Common myeloid progenitor, CD34-positive (primary cell): ENCODE data around the gene CSNK1D.

ENCODE experiments used
- CTCF ChIA-PET: fragments of 350-600 bp; sonication (Branson Sonifier 250); formaldehyde crosslinking; loops from one replicate; lab custom pipeline; 2021; ENCODE audit warnings: antibody characterized with exemption; lab: Charles Lee
- POLR2A ChIA-PET: fragments of 350-600 bp; sonication (Branson Sonifier 250); formaldehyde crosslinking; loops from one replicate; lab custom pipeline; 2021; ENCODE audit warnings: antibody characterized with exemption; lab: Charles Lee
- DNase-seq, 3 donors: peaks; one replicate each; pipeline versions ENCODE4 v3.0.0 to v3.0.0-alpha.2; 2013
- H3K27ac ChIP-seq, 2 experiments: 1 replicate in 1 of 2; 2 replicates in 1 of 2; pipeline ENCODE4 v1.7.0; 2013; ENCODE audit warnings: inconsistent platforms in 2 of 2, low read length in 2 of 2, mild to moderate bottlenecking in 2 of 2, low read depth in 1 of 2, moderate library complexity in 1 of 2; ENCODE audit not compliant: severe bottlenecking in 2 of 2, insufficient read depth in 1 of 2, poor library complexity in 1 of 2
- H3K27me3 ChIP-seq, 5 experiments: replicated peaks in 2 of 5; 1 replicate in 3 of 5; 2 replicates in 2 of 5; pipeline versions ENCODE4 v1.6.1 to v1.7.0; 2013; ENCODE audit warnings: low read length in 4 of 5, mild to moderate bottlenecking in 2 of 5, moderate library complexity in 2 of 5, inconsistent platforms in 1 of 5; ENCODE audit not compliant: insufficient read depth in 5 of 5, control insufficient read depth in 4 of 5
- H3K36me3 ChIP-seq, 4 experiments: 1 replicate in 2 of 4; 2 replicates in 2 of 4; pipeline versions ENCODE4 v1.6.1 to v1.7.0; 2013; ENCODE audit warnings: low read length in 3 of 4, control low read depth in 1 of 4, mild to moderate bottlenecking in 1 of 4; ENCODE audit not compliant: control insufficient read depth in 4 of 4, insufficient read depth in 4 of 4
- H3K4me1 ChIP-seq, 4 experiments: 1 replicate in 3 of 4; 2 replicates in 1 of 4; pipeline versions ENCODE4 v1.6.1 to v1.7.1; 2013; ENCODE audit warnings: low read length in 3 of 4, mild to moderate bottlenecking in 3 of 4, control low read depth in 1 of 4, inconsistent platforms in 1 of 4, moderate library complexity in 1 of 4; ENCODE audit not compliant: control insufficient read depth in 4 of 4, insufficient read depth in 4 of 4; ENCODE audit errors: control extremely low read depth in 1 of 4
- H3K4me3 ChIP-seq, 7 experiments: 1 replicate in 4 of 7; 2 replicates in 3 of 7; pipeline versions ENCODE4 v1.5.1 to v1.7.0; 2013; ENCODE audit warnings: mild to moderate bottlenecking in 7 of 7, low read length in 6 of 7, moderate library complexity in 6 of 7, inconsistent platforms in 2 of 7, low read depth in 2 of 7, control low read depth in 1 of 7; ENCODE audit not compliant: insufficient read depth in 4 of 7, control insufficient read depth in 1 of 7; ENCODE audit errors: extremely low read depth in 1 of 7
- H3K9me3 ChIP-seq, 5 experiments: 1 replicate in 4 of 5; 2 replicates in 1 of 5; pipeline versions ENCODE4 v1.6.1 to v1.7.1; 2013; ENCODE audit warnings: low read length in 4 of 5, mild to moderate bottlenecking in 2 of 5, inconsistent platforms in 1 of 5, low read depth in 1 of 5, moderate library complexity in 1 of 5; ENCODE audit not compliant: control insufficient read depth in 4 of 5, insufficient read depth in 2 of 5; ENCODE audit errors: control extremely low read depth in 1 of 5
- whole genome bisulfite sequencing: methylation state at CpG from one replicate; pipeline ENCODE4 v1.1.5; 2013; ENCODE audit not compliant: insufficient coverage; 5-methylcytosine and 5-hydroxymethylcytosine counted together

Gene CSNK1D

DNA sequence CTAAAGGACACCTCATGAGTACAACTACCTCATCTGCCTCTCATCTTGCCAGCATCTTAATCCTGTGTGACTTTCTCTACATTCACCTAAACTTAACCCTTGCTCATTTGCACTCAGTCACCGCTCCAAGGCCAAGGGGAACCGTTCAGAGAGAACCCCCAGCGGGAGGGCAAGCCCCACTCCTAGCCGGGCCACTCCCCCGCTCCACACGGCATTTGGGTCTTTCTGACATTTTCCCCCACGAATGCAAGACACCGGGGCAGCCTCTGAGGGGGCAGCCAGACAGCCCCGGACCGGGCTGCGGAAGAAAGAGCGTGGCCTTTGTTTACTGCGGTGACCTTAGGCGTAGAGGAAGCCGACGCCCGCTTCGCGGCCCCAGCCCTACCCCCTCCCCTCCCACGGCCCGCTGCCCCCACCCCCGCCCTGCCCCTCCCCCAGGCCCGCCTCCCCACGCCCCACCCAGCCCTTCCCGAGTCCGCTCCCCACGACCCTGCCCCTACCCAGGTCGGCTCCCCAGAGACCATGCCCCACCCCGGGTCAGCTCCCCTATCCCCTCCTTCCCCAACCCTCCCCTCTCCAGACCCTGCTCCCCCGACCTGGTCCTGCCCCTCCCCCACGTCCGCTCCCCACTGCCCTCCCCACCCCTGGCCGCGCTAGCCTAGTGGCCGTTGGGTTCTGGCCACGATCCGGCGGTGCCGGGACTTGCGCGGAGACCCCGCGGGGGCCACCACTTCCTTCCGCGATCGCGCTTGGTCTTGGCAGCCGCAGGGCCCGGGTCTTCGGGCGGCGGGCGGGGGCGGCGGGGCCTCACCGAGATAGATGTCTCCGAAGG is 789 bp downstream of the CSNK1D start:
- under 1% methylated on average over 32 of the region's 57 CpGs for WGBS
- CTCF ChIA-PET, result interaction anchor here (1.0 to 1.9 kb wide), 2 partner anchors 10 to 28 kb away, joined by 4 to 5 read pairs; no protein-coding TSS in a partner anchor
- Histone ChIP-seq H3K36me3 (peaks cover 4 to 39% (median 29%) of the 10 kb centered on the region in 4 experiments), H3K9me3 (no peaks in the 10 kb centered on the region), H3K4me3 (peak overlapping the region; percentile 45 to 87 (median 74)), H3K27ac (peak overlapping the region; percentile 89 to 96), H3K27me3 (no peaks in the 10 kb centered on the region), H3K4me1 (peaks cover 6 to 27% (median 19%) of the 10 kb centered on the region in 4 experiments)
- peak; percentile 18 to 55 (median 45) for DNase-seq
- POLR2A ChIA-PET, result interaction anchor here (0.9 to 3.4 kb wide), 3 partner anchors 9 to 26 kb away, joined by 3 to 29 read pairs (median 20); no protein-coding TSS in a partner anchor

DNA sequence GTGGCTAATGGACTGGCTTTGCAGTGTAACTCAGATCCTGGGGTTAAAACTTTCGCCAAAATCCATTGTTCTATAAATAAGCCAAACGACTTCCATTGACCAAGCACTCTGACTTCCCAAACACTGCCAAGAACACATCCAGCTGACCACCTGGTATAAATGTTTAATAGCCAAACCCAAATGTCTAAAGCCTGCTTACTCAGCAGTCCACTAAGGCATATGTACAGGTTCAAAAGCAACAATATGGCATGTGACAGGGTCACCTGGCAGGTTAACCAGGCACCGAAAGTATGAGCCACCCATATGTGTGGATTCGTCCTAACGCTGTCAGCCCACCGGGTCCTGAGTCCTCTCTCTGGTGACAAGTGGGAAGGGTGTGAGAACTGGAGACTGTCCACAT is 2.1 kb downstream of the CSNK1D start:
- Histone ChIP-seq H3K9me3 (no peaks in the 10 kb centered on the region), H3K36me3 (peaks cover 4 to 48% (median 32%) of the 10 kb centered on the region in 4 experiments), H3K27me3 (no peaks in the 10 kb centered on the region), H3K4me3 (peak overlapping the region in 1 of 7 experiments; percentile 19), H3K4me1 (peaks cover 6 to 30% (median 22%) of the 10 kb centered on the region in 4 experiments), H3K27ac (peak overlapping the region in 1 of 2 experiments; percentile 87)
- ChIA-PET POLR2A (interaction anchor here (0.6 to 3.4 kb wide), 3 partner anchors 23 to 54 kb away, joined by 3 to 29 read pairs (median 3); no protein-coding TSS in a partner anchor), CTCF (interaction anchor here (0.9 to 2.0 kb wide), 3 partner anchors 35 to 51 kb away, joined by 3 to 4 read pairs (median 3); no protein-coding TSS in a partner anchor)
- DNase-seq, result no peak
- 96% methylated on average over 6 of the region's 6 CpGs for WGBS

DNA sequence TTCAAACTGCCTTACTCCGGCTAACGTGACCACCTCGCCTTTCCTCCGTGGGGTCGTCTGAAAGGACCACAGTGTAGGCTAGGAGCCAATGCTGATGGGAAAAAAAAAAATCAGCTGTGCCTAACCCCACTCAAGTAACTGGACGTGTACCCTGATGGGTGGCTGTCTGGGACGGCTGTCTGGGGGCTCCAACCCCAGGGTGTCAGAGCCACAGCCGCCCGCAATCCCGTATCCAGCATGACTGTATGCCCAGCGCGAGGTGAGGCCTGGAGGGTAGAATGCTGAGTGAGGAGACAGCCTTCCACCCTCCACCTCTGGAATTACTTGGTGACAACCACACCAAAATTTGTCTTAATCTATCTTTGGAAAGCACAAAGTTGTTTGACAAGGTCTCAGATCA is 2.8 kb downstream of the CSNK1D start:
- ChIA-PET POLR2A (interaction anchor here (0.8 to 1.9 kb wide), 2 partner anchors 23 to 27 kb away, joined by 3 to 15 read pairs; no protein-coding TSS in a partner anchor), CTCF (interaction anchor here (1.3 to 2.0 kb wide), 2 partner anchors 34 to 43 kb away, joined by 3 to 4 read pairs; no protein-coding TSS in a partner anchor)
- Histone ChIP-seq H3K36me3 (peaks cover 7 to 55% (median 38%) of the 10 kb centered on the region in 4 experiments), H3K4me1 (peaks cover 6 to 30% (median 22%) of the 10 kb centered on the region in 4 experiments), H3K27ac (peak overlapping the region in 1 of 2 experiments; percentile 37), H3K27me3 (no peaks in the 10 kb centered on the region), H3K9me3 (no peaks in the 10 kb centered on the region), H3K4me3 (no peak overlapping the region)
- 88% methylated on average over 7 of the region's 12 CpGs for WGBS
- no peak for DNase-seq

DNA sequence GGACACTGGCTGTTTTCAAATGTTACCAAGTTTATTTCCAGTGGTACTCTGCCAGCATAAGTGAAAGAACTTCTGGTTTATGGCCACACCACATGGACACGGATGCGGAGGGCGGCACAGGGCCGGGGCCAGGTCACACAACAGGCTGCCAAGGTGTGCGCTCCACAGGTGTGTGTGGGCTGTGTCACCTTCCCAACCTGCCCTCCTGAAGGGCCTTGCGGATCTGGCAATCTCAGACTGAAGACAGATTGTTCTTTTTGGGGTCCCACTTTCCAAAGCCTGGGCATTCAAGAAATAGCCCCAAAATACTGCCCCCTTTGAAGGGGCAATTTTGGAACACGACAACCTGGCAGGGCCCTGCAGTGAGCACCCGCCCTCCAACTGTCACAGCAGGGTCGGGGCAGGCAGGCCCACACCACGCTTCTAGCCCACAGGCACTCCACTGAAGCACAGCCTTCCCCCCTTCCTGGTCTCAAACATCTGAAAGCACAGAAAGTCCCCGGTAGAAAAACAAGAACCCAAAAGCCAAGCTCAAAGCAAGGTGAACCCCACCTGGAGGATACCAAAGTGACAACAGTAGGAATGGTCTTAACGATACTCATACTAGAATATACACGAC is 3.5 kb downstream of the CSNK1D start:
- ChIA-PET CTCF (interaction anchor here (1.8 to 2.0 kb wide), 2 partner anchors 29 to 34 kb away, joined by 4 to 5 read pairs; no protein-coding TSS in a partner anchor), POLR2A (interaction anchor here (0.9 to 1.9 kb wide), 4 partner anchors 23 to 45 kb away, joined by 3 to 15 read pairs (median 4); no protein-coding TSS in a partner anchor)
- H3K36me3 ChIP-seq, result peaks cover 11 to 62% (median 44%) of the 10 kb centered on the region in 4 experiments
- DNase-seq, result no peak
- peaks cover 6 to 30% (median 22%) of the 10 kb centered on the region in 4 experiments for H3K4me1 ChIP-seq
- H3K9me3 ChIP-seq, result no peaks in the 10 kb centered on the region
- 94% methylated on average over 13 of the region's 13 CpGs for WGBS
- H3K27me3 ChIP-seq, result no peaks in the 10 kb centered on the region
- no peak overlapping the region for H3K4me3 ChIP-seq
- peak overlapping the region in 1 of 2 experiments; percentile 37 for H3K27ac ChIP-seq

DNA sequence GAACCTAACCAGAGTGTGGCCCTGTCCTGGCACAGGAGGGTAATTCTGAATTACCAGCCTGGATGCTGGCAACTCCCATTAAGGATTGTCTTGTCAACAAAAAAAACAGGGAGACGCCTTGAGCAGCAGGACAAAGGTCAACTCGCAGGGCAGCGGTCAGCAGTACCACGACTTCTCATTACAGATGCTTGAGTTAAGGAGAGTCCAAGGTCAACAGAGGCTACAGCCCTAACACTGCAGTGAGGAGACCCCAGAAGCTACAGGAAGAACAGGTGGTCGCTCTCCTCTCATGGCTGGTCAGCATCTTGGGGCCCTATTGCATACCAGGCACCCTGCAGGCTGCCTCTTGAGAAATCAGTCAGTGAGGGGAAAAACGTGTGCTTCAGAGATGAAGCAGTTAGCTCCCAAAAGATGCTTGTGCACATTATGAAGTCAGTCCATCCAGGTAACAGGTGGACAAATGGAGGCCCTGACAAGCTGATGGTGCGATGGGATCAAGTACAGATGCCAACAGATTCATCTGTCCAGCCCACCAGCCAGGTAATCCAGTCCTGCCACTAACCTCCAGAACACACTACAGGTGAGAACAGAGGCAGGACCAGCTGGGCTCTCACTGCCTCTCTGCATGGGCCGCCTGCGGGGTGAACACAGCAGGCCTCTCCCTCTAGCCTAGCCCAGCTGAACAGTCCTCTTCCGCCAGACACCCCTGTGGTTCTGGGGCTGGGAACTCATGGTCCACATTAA is 4.2 kb downstream of the CSNK1D start:
- Histone ChIP-seq H3K27ac (peak overlapping the region in 1 of 2 experiments; percentile 1), H3K4me1 (peaks cover 6 to 30% (median 22%) of the 10 kb centered on the region in 4 experiments)

More for the DNA sequence above, 4.2 kb downstream of the CSNK1D start:
- H3K36me3 ChIP-seq, result peaks cover 11 to 68% (median 48%) of the 10 kb centered on the region in 4 experiments
- ChIA-PET CTCF (interaction anchor here (1.6 to 1.8 kb wide), 2 partner anchors 28 to 33 kb away, joined by 4 to 5 read pairs; no protein-coding TSS in a partner anchor), POLR2A (interaction anchor here (0.9 to 1.9 kb wide), 4 partner anchors 23 to 46 kb away, joined by 3 to 15 read pairs (median 4); no protein-coding TSS in a partner anchor)
- H3K9me3 ChIP-seq, result no peaks in the 10 kb centered on the region
- no peak for DNase-seq
- WGBS, result 87% methylated on average over 10 of the region's 10 CpGs
- H3K4me3 ChIP-seq, result no peak overlapping the region
- H3K27me3 ChIP-seq, result no peaks in the 10 kb centered on the region
